B cell (primary cell): Measurements from ENCODE around the gene PTPN21. TPM values are rescaled to one million over a fixed set of nuclear protein-coding genes. Genes with fewer than 3 reads are reported as not detected.

ENCODE experiments used
- ATAC-seq: fragments of 200-7000 bp; cut with Tn5 transposase; one replicate; pipeline ENCODE4 v1.10.0; 2021; ENCODE audit warnings: low read depth, mild to moderate bottlenecking, moderate number of reproducible peaks, moderate library complexity
- CTCF ChIA-PET: fragments of 350-600 bp; sonication (Branson Sonifier 250); formaldehyde crosslinking; loops from one replicate; lab custom pipeline; 2021; ENCODE audit warnings: antibody characterized with exemption, inconsistent platforms; lab: Charles Lee
- POLR2A ChIA-PET: fragments of 350-600 bp; sonication (Branson Sonifier 250); formaldehyde crosslinking; loops from one replicate; lab custom pipeline; 2021; ENCODE audit warnings: antibody characterized with exemption; lab: Charles Lee
- DNase-seq: peaks from one replicate; pipeline ENCODE4 v3.0.0; 2013
- H2AFZ ChIP-seq: 2 replicates; pipeline ENCODE4 v1.6.1; 2012; ENCODE audit warnings: mild to moderate bottlenecking, low read depth, low read length; ENCODE audit not compliant: insufficient read depth, poor library complexity, severe bottlenecking
- H3K27ac ChIP-seq, 2 donors: 1 replicate in 1 of 2; 2 replicates in 1 of 2; pipeline ENCODE4 v1.5.1; 2012 to 2013; ENCODE audit warnings: low read length in 2 of 2, mild to moderate bottlenecking in 2 of 2, moderate library complexity in 1 of 2
- H3K27me3 ChIP-seq, 4 experiments: fragments of 200-600 bp in 1 of 4; sonication (generic) in 1 of 4; replicated peaks in 1 of 4; 1 replicate in 2 of 4; 2 replicates in 2 of 4; pipeline versions ENCODE4 v1.6.1 to v1.7.0; 2013 to 2016; ENCODE audit warnings: low read length in 3 of 4, mild to moderate bottlenecking in 2 of 4, mixed read lengths in 1 of 4, moderate library complexity in 1 of 4; ENCODE audit not compliant: insufficient read depth in 4 of 4, control insufficient read depth in 3 of 4; ENCODE audit errors: control extremely low read depth in 1 of 4
- H3K36me3 ChIP-seq, 2 experiments: replicated peaks in 1 of 2; 1 replicate in 1 of 2; 2 replicates in 1 of 2; pipeline versions ENCODE4 v1.6.1 to v1.7.1; 2013; ENCODE audit warnings: low read length in 1 of 2; ENCODE audit not compliant: insufficient read depth in 2 of 2, control insufficient read depth in 1 of 2; ENCODE audit errors: control extremely low read depth in 1 of 2, extremely low read depth in 1 of 2
- H3K4me1 ChIP-seq, 2 donors: fragments of 200-600 bp in 1 of 2; sonication (generic) in 1 of 2; 1 replicate in 1 of 2; 2 replicates in 1 of 2; pipeline versions ENCODE4 v1.5.1 to v1.6.1; 2013 to 2017; ENCODE audit warnings: low read length in 2 of 2; ENCODE audit not compliant: control insufficient read depth in 2 of 2, insufficient read depth in 2 of 2
- H3K4me2 ChIP-seq: replicated peaks from 2 replicates; pipeline ENCODE3; 2012; ENCODE audit warnings: mild to moderate bottlenecking, low read depth, low read length; ENCODE audit not compliant: poor library complexity, severe bottlenecking
- H3K4me3 ChIP-seq, 5 experiments: fragments of 200-600 bp in 1 of 5; sonication (generic) in 1 of 5; 1 replicate in 3 of 5; 2 replicates in 2 of 5; pipeline versions ENCODE4 v1.5.1 to v1.7.0; 2011 to 2016; ENCODE audit warnings: low read length in 4 of 5, mild to moderate bottlenecking in 4 of 5, low read depth in 2 of 5, control low read depth in 1 of 5, moderate library complexity in 1 of 5; ENCODE audit not compliant: insufficient read depth in 1 of 5; ENCODE audit errors: control extremely low read depth in 1 of 5, extremely low read depth in 1 of 5
- H3K79me2 ChIP-seq: fragments of 200-600 bp; sonication (generic); one replicate; pipeline ENCODE4 v1.6.0; 2016; ENCODE audit warnings: low read length; ENCODE audit not compliant: control insufficient read depth, insufficient read depth
- H3K9ac ChIP-seq: fragments of 200-600 bp; sonication (generic); 2 replicates; pipeline ENCODE4 v1.6.1; 2017; ENCODE audit warnings: mild to moderate bottlenecking, low read length, moderate library complexity
- H3K9me3 ChIP-seq, 3 donors: one replicate each; pipeline versions ENCODE4 v1.6.1 to v1.7.1; 2013; ENCODE audit warnings: low read length in 2 of 3; ENCODE audit not compliant: control insufficient read depth in 2 of 3, insufficient read depth in 1 of 3; ENCODE audit errors: control extremely low read depth in 1 of 3
- H4K20me1 ChIP-seq: 2 replicates; pipeline ENCODE4 v1.6.0; 2012; ENCODE audit warnings: mild to moderate bottlenecking, low read length; ENCODE audit not compliant: insufficient read depth, control insufficient read depth, poor library complexity, severe bottlenecking
- H3K27ac Mint-ChIP-seq: one replicate; pipeline ENCODE4 v1.8.0; 2021; ENCODE audit warnings: mixed read lengths
- H3K27me3 Mint-ChIP-seq: one replicate; pipeline ENCODE4 v1.8.0; 2021; ENCODE audit warnings: mixed read lengths
- H3K4me1 Mint-ChIP-seq: one replicate; pipeline ENCODE4 v1.8.0; 2021; ENCODE audit warnings: mixed read lengths
- H3K4me3 Mint-ChIP-seq: one replicate; pipeline ENCODE4 v1.8.0; 2021; ENCODE audit warnings: mixed read lengths
- H3K9me3 Mint-ChIP-seq: one replicate; pipeline ENCODE4 v1.8.0; 2022; ENCODE audit warnings: mixed read lengths; ENCODE audit not compliant: insufficient read depth
- EZH2 ChIP-seq: IDR thresholded peaks from 2 replicates; pipeline ENCODE4 v1.6.1; 2012; ENCODE audit warnings: borderline replicate concordance, low read depth, mild to moderate bottlenecking, moderate library complexity, low read length; ENCODE audit not compliant: insufficient read depth, poor library complexity, severe bottlenecking
- WGBS: methylation state at CpG from one replicate; pipeline ENCODE4 v1.1.5; 2013; ENCODE audit warnings: missing lambda C conversion rate; ENCODE audit not compliant: insufficient coverage; 5-methylcytosine and 5-hydroxymethylcytosine counted together
- intact Hi-C: fragments of 100-400 bp; cut with micrococcal nuclease; formaldehyde crosslinking; loops from one replicate; pipeline ENCODE4 v1.10.0; 2022
- polyA plus RNA-seq: library from polyadenylated mRNA; depleted of rRNA; stranded (reverse); fragments of >200 nt; gene quantifications from 2 replicates; pipeline ENCODE4 v1.2.3, GENCODE V29; 2012
- total RNA-seq, 2 donors: library from RNA; stranded (reverse); fragments of 120-200 nt in 1 of 2; gene quantifications; 1 replicate in 1 of 2; 2 replicates in 1 of 2; pipeline versions ENCODE4 v1.2.3 to v1.2.4, GENCODE V29; 2013 to 2022
- TF ChIP-seq, protein P1 (sequence below): fragments of 200-600 bp; IDR thresholded peaks from one replicate; pipeline ENCODE4 v1.8.0; 2022; ENCODE audit warnings: antibody characterized with exemption, mild to moderate bottlenecking

Gene PTPN21
- total and polyA plus RNA-seq, 2 donors (not counting 1 experiment from before 2014, with no cell fraction given) = not detected

DNA sequence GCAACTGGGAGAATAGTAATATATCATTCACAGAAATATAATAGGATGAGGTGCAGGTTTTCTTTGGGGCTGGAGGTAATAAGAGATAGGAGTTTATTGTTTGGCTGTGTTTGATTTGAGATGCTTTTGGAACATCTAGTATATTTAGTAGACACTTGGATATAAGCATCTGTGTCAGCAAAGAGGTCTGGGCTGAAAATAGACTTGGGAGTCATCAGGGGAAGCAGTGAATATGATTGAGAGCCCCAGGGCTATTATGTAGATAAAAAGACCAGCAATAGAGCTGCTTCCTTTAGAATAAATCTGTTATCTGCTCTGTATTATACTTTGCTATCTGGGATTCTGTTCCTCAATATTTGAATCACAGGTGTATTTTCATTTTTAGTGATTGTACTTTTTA, 132.8 kb downstream of the PTPN21 start:
- Mint-ChIP-seq H3K4me1 (no peaks in the 10 kb centered on the region), H3K4me3 (no peak overlapping the region), H3K27ac (no peak overlapping the region), H3K9me3 (peaks cover 7% of the 10 kb centered on the region), H3K27me3 (no peaks in the 10 kb centered on the region)
- TF ChIP-seq EZH2 = no peak
- TF ChIP-seq, protein P1, sequence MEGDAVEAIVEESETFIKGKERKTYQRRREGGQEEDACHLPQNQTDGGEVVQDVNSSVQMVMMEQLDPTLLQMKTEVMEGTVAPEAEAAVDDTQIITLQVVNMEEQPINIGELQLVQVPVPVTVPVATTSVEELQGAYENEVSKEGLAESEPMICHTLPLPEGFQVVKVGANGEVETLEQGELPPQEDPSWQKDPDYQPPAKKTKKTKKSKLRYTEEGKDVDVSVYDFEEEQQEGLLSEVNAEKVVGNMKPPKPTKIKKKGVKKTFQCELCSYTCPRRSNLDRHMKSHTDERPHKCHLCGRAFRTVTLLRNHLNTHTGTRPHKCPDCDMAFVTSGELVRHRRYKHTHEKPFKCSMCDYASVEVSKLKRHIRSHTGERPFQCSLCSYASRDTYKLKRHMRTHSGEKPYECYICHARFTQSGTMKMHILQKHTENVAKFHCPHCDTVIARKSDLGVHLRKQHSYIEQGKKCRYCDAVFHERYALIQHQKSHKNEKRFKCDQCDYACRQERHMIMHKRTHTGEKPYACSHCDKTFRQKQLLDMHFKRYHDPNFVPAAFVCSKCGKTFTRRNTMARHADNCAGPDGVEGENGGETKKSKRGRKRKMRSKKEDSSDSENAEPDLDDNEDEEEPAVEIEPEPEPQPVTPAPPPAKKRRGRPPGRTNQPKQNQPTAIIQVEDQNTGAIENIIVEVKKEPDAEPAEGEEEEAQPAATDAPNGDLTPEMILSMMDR = no peak
- Histone ChIP-seq H3K9me3 (peaks cover 0 to 8% (median 5%) of the 10 kb centered on the region in 3 donors), H4K20me1 (no peaks in the 10 kb centered on the region), H3K4me1 (no peaks in the 10 kb centered on the region), H3K27ac (no peak overlapping the region), H3K9ac (no peak overlapping the region), H2AFZ (no peak overlapping the region), H3K27me3 (no peaks in the 10 kb centered on the region), H3K36me3 (no peaks in the 10 kb centered on the region), H3K4me3 (no peak overlapping the region), H3K79me2 (no peaks in the 10 kb centered on the region), H3K4me2 (no peak overlapping the region)
- ATAC-seq (no peak), DNase-seq (no peak)
- intact Hi-C loops = no loop called here
- ChIA-PET POLR2A (no interaction called here), CTCF (no interaction called here)

GRCh38 chr14:88421286-88421685, 133.5 kb downstream of the PTPN21 start:
- no peak overlapping the region for H3K4me3 ChIP-seq
- H3K27ac ChIP-seq = no peak overlapping the region
- H3K4me1 ChIP-seq = no peaks in the 10 kb centered on the region
- H3K27ac Mint-ChIP-seq = no peak overlapping the region
- intact Hi-C loops = no loop called here
- H3K27me3 ChIP-seq = no peaks in the 10 kb centered on the region
- H3K9me3 ChIP-seq = peaks cover 0 to 8% (median 8%) of the 10 kb centered on the region in 3 donors
- H3K9ac ChIP-seq = no peak overlapping the region
- no peaks in the 10 kb centered on the region for H4K20me1 ChIP-seq
- TF ChIP-seq, protein P1 = no peak
- no peak for TF ChIP-seq EZH2
- no peak for DNase-seq
- H3K27me3 Mint-ChIP-seq = no peaks in the 10 kb centered on the region
- H3K36me3 ChIP-seq = no peaks in the 10 kb centered on the region
- H3K4me2 ChIP-seq = no peak overlapping the region
- ChIA-PET POLR2A (no interaction called here), CTCF (no interaction called here)
- no peak overlapping the region for H2AFZ ChIP-seq
- no peaks in the 10 kb centered on the region for H3K4me1 Mint-ChIP-seq
- no peak overlapping the region for H3K4me3 Mint-ChIP-seq
- peaks cover 7% of the 10 kb centered on the region for H3K9me3 Mint-ChIP-seq
- no peaks in the 10 kb centered on the region for H3K79me2 ChIP-seq
- 100% methylated on average over 1 of the region's 4 CpGs for WGBS
- no peak for ATAC-seq
